ENCODE results near the gene ISLR.

ISLR gene

DNA sequence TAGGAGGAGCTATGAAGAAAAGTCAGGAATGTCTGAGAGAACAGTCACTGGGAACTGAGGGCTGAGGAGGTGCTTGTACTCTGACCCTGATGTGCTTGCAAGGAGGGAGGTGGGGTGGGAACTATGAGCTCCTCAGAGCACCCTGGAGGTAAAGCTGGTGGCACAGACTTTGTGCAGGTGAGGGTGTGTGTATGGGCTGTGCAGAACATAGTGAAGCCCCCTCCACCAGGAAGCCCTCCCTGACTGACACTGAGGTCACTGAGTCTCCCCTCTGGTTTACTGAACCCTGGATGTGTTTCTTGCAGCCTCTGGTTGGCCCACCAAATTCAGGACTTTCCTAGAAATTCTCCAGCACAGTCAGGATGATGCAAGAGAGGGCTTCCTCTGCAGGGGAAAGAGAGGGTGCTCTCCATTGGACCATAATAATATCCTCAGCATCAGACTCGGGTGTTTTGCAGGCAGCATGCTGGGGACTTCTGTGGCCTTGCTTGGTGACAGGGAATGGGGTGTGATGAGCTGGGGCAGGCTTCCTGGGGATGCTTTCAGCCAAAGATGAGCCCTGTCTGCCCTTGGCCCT is 1.5 kb upstream of the ISLR start:
- no peak for DNase-seq (ENCODE audit: low read depth in 1 of 2, low spot score in 1 of 2)
- H3K27me3 ChIP-seq (ENCODE audit: insufficient read depth, poor library complexity, severe bottlenecking): no peaks in the 10 kb centered on the region
- TF ChIP-seq SPI1 (IDR thresholded peaks at IDR 0.05; ENCODE audit: borderline replicate concordance, low read depth): no peak
- no peak for TF ChIP-seq GABPA (IDR thresholded peaks at IDR 0.05; ENCODE audit: low read depth)
- no peak for TF ChIP-seq POLR2AphosphoS5 (IDR thresholded peaks at IDR 0.05; ENCODE audit: low read depth)
- TF ChIP-seq, protein P1, sequence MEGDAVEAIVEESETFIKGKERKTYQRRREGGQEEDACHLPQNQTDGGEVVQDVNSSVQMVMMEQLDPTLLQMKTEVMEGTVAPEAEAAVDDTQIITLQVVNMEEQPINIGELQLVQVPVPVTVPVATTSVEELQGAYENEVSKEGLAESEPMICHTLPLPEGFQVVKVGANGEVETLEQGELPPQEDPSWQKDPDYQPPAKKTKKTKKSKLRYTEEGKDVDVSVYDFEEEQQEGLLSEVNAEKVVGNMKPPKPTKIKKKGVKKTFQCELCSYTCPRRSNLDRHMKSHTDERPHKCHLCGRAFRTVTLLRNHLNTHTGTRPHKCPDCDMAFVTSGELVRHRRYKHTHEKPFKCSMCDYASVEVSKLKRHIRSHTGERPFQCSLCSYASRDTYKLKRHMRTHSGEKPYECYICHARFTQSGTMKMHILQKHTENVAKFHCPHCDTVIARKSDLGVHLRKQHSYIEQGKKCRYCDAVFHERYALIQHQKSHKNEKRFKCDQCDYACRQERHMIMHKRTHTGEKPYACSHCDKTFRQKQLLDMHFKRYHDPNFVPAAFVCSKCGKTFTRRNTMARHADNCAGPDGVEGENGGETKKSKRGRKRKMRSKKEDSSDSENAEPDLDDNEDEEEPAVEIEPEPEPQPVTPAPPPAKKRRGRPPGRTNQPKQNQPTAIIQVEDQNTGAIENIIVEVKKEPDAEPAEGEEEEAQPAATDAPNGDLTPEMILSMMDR (IDR thresholded peaks at IDR 0.05; ENCODE audit: insufficient read depth, low read length): no peak
- TF ChIP-seq, protein P2, sequence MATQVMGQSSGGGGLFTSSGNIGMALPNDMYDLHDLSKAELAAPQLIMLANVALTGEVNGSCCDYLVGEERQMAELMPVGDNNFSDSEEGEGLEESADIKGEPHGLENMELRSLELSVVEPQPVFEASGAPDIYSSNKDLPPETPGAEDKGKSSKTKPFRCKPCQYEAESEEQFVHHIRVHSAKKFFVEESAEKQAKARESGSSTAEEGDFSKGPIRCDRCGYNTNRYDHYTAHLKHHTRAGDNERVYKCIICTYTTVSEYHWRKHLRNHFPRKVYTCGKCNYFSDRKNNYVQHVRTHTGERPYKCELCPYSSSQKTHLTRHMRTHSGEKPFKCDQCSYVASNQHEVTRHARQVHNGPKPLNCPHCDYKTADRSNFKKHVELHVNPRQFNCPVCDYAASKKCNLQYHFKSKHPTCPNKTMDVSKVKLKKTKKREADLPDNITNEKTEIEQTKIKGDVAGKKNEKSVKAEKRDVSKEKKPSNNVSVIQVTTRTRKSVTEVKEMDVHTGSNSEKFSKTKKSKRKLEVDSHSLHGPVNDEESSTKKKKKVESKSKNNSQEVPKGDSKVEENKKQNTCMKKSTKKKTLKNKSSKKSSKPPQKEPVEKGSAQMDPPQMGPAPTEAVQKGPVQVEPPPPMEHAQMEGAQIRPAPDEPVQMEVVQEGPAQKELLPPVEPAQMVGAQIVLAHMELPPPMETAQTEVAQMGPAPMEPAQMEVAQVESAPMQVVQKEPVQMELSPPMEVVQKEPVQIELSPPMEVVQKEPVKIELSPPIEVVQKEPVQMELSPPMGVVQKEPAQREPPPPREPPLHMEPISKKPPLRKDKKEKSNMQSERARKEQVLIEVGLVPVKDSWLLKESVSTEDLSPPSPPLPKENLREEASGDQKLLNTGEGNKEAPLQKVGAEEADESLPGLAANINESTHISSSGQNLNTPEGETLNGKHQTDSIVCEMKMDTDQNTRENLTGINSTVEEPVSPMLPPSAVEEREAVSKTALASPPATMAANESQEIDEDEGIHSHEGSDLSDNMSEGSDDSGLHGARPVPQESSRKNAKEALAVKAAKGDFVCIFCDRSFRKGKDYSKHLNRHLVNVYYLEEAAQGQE (IDR thresholded peaks at IDR 0.05; ENCODE audit: insufficient replicate concordance, low read depth): no peak
- H3K27ac ChIP-seq (replicated peaks): no peak overlapping the region
- H3K4me3 ChIP-seq (replicated peaks; ENCODE audit: insufficient read depth, low read length): no peak overlapping the region

DNA sequence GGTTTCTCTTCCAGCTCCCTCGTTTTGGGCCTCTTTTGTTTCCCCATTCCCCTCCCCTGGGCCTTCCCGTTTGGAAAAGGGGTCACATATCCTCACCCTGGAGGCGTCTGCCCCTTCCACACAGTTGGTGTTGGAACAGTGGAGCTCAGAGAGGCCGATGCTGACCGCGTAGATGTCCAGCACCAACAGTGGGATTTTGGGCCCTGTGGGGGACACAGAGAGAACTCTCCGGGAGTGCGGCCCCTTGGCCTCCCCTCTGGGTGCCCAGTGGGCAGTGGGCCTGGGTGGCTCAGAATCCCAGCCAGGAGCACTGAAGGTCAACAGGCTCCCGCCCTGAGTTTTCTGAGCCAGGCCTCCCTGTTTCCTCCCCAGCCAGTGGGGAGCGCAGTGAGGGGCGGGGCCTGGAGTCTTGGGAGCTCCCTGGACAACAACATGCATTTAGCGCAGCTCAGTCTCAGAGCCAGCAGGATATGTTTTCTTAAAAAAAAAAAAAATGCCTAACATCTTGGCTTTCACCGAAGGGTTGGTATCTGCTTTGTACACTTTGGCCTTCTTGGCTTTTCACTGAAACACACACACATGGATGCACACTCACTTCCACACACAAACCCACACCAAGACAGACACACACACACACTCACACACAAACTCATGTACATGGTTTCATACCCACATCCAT is 670 bp upstream of the ISLR start:
- Histone ChIP-seq H3K27me3 (ENCODE audit: insufficient read depth, poor library complexity, severe bottlenecking) (no peaks in the 10 kb centered on the region), H3K27ac (replicated peaks) (no peak overlapping the region), H3K4me3 (replicated peaks; ENCODE audit: insufficient read depth, low read length) (no peak overlapping the region)
- TF ChIP-seq POLR2AphosphoS5 (IDR thresholded peaks at IDR 0.05; ENCODE audit: low read depth) (no peak), SPI1 (IDR thresholded peaks at IDR 0.05; ENCODE audit: borderline replicate concordance, low read depth) (no peak), GABPA (IDR thresholded peaks at IDR 0.05; ENCODE audit: low read depth) (no peak)
- TF ChIP-seq, protein P1 (IDR thresholded peaks at IDR 0.05; ENCODE audit: insufficient read depth, low read length): no peak
- TF ChIP-seq, protein P2 (IDR thresholded peaks at IDR 0.05; ENCODE audit: insufficient replicate concordance, low read depth): no peak
- no peak for DNase-seq (ENCODE audit: low read depth in 1 of 2, low spot score in 1 of 2)

DNA sequence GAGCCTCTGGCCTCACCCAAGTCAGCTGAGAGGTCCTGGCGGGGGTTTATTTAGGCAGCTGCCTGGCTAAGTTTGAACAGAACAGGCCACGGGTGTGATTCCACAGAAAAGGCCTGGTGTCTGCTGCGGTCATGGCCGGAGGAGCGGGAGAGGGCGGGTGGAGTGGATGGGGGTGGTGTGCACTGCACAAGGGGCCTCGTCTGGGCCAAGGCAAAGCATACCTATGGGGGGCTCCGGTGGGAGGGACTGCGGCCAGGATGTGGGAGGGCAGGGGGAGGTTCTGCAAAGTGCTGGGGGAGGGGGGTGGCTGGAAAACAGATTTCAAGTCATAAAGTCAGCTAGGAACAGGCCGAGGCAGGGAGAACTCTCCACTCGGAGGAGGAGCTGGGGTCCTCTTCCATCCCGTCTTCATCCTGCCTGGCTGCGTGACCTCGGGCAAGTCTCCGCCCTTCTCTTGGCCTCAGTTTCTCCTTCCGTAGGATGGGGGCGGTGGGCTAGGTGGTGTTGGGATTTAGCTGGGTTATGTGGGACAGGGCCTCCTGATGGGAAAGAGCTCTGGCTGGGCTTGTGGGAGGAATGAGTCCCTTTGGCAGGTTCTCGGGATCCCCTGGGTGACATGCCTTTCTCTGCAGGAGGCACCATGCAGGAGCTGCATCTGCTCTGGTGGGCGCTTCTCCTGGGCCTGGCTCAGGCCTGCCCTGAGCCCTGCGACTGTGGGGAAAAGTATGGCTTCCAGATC is 878 bp downstream of the ISLR start:
- no peak for DNase-seq (ENCODE audit: low read depth in 1 of 2, low spot score in 1 of 2)
- TF ChIP-seq GABPA (IDR thresholded peaks at IDR 0.05; ENCODE audit: low read depth) (no peak), SPI1 (IDR thresholded peaks at IDR 0.05; ENCODE audit: borderline replicate concordance, low read depth) (no peak), POLR2AphosphoS5 (IDR thresholded peaks at IDR 0.05; ENCODE audit: low read depth) (no peak)
- TF ChIP-seq, protein P1 (IDR thresholded peaks at IDR 0.05; ENCODE audit: insufficient read depth, low read length): no peak
- TF ChIP-seq, protein P2 (IDR thresholded peaks at IDR 0.05; ENCODE audit: insufficient replicate concordance, low read depth): no peak
- Histone ChIP-seq H3K4me3 (replicated peaks; ENCODE audit: insufficient read depth, low read length) (no peak overlapping the region), H3K27me3 (ENCODE audit: insufficient read depth, poor library complexity, severe bottlenecking) (no peaks in the 10 kb centered on the region), H3K27ac (replicated peaks) (no peak overlapping the region)

Data from HL-60 (cell line).